ENCODE results near the gene POPDC3. TPM values are rescaled to one million over a fixed set of nuclear protein-coding genes. Genes with fewer than 3 reads are reported as not detected.

POPDC3 gene
- total RNA-seq, 1 experiment from 2014 or later = 29.2 TPM

GRCh38 chr6:105212587-105212986, 32.8 kb upstream of the POPDC3 start:
- Histone ChIP-seq H3K4me3 (ENCODE audit: low read depth in 2 of 2, low read length in 2 of 2) (no peak overlapping the region), H3K9me3 (ENCODE audit: control insufficient read depth, insufficient read depth, low read depth, low read length) (no peaks in the 10 kb centered on the region), H3K27ac (ENCODE audit: low read length) (no peak overlapping the region), H3K27me3 (ENCODE audit: control insufficient read depth, insufficient read depth, low read length) (peaks cover 2% of the 10 kb centered on the region; the same call in 1 of the 2 replicates), H3K4me1 (ENCODE audit: control insufficient read depth, insufficient read depth, low read length) (no peaks in the 10 kb centered on the region), H3K36me3 (ENCODE audit: control insufficient read depth, insufficient read depth, low read length) (no peaks in the 10 kb centered on the region; the same call in 1 of the 2 replicates)
- no peak for ATAC-seq
- in situ Hi-C loops (cut with HindIII; ENCODE audit: low pct_unique_long_range_greater_than_20kb, low sequenced_read_pairs) = no loop called here
- TF ChIP-seq, protein P1, sequence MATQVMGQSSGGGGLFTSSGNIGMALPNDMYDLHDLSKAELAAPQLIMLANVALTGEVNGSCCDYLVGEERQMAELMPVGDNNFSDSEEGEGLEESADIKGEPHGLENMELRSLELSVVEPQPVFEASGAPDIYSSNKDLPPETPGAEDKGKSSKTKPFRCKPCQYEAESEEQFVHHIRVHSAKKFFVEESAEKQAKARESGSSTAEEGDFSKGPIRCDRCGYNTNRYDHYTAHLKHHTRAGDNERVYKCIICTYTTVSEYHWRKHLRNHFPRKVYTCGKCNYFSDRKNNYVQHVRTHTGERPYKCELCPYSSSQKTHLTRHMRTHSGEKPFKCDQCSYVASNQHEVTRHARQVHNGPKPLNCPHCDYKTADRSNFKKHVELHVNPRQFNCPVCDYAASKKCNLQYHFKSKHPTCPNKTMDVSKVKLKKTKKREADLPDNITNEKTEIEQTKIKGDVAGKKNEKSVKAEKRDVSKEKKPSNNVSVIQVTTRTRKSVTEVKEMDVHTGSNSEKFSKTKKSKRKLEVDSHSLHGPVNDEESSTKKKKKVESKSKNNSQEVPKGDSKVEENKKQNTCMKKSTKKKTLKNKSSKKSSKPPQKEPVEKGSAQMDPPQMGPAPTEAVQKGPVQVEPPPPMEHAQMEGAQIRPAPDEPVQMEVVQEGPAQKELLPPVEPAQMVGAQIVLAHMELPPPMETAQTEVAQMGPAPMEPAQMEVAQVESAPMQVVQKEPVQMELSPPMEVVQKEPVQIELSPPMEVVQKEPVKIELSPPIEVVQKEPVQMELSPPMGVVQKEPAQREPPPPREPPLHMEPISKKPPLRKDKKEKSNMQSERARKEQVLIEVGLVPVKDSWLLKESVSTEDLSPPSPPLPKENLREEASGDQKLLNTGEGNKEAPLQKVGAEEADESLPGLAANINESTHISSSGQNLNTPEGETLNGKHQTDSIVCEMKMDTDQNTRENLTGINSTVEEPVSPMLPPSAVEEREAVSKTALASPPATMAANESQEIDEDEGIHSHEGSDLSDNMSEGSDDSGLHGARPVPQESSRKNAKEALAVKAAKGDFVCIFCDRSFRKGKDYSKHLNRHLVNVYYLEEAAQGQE (IDR thresholded peaks at IDR 0.05; ENCODE audit: insufficient read depth in 1 of 2, low read depth in 2 of 2, low read length in 1 of 2) = no peak
- TF ChIP-seq SIN3A (IDR thresholded peaks at IDR 0.05; ENCODE audit: borderline replicate concordance, insufficient read depth, low read depth, low read length) (no peak), TCF7L2 (IDR thresholded peaks at IDR 0.05; ENCODE audit: low read depth, low read length) (no peak)
- no peak for DNase-seq (ENCODE audit: low read depth, low spot score)
- intact Hi-C loops (cut with micrococcal nuclease; ENCODE audit: unreplicated experiment) = no loop called here
- ChIA-PET CTCF (no interaction called here), POLR2A (no interaction called here)
- no TSS peak for BruUV-seq (replicated peaks)

DNA sequence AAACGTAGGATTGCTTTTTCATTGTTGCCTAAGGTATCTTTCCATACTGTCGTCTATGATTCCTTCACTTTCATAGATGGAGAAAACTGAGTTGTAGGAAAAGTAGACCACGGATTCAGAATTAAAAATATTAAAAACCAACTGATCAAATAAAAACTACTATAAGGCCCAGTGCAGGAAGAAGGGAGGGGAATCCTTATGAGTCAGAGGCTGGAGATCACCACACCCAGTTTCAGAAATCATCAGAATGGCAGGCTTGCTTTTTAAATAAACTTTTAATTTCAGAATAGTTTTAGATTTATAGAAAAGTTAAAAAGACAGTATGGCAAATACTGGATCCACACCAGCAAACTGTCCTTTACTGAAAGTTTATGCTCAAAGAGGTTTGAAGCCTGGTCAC, 32.0 kb upstream of the POPDC3 start:
- no peak for TF ChIP-seq TCF7L2 (IDR thresholded peaks at IDR 0.05; ENCODE audit: low read depth, low read length)
- no peak for TF ChIP-seq SIN3A (IDR thresholded peaks at IDR 0.05; ENCODE audit: borderline replicate concordance, insufficient read depth, low read depth, low read length)
- TF ChIP-seq, protein P1 (IDR thresholded peaks at IDR 0.05; ENCODE audit: insufficient read depth in 1 of 2, low read depth in 2 of 2, low read length in 1 of 2) = no peak
- TF ChIP-seq POLR2AphosphoS5 (IDR thresholded peaks at IDR 0.05; ENCODE audit: low read depth, low read length) = no peak
- TF ChIP-seq CTCF (IDR thresholded peaks at IDR 0.05) = no peak
- no peak for ATAC-seq
- ChIA-PET CTCF (no interaction called here), POLR2A (no interaction called here)
- in situ Hi-C loops (cut with HindIII; ENCODE audit: low pct_unique_long_range_greater_than_20kb, low sequenced_read_pairs) = no loop called here
- no TSS peak for BruUV-seq (replicated peaks)
- no peak for DNase-seq (ENCODE audit: low read depth, low spot score)
- Histone ChIP-seq H3K9me3 (ENCODE audit: control insufficient read depth, insufficient read depth, low read depth, low read length) (no peaks in the 10 kb centered on the region), H3K27me3 (ENCODE audit: control insufficient read depth, insufficient read depth, low read length) (peaks cover 2% of the 10 kb centered on the region; the same call in 1 of the 2 replicates), H3K27ac (ENCODE audit: low read length) (no peak overlapping the region), H3K4me3 (ENCODE audit: low read depth in 2 of 2, low read length in 2 of 2) (no peak overlapping the region), H3K36me3 (ENCODE audit: control insufficient read depth, insufficient read depth, low read length) (no peaks in the 10 kb centered on the region; the same call in 1 of the 2 replicates), H3K4me1 (ENCODE audit: control insufficient read depth, insufficient read depth, low read length) (no peaks in the 10 kb centered on the region)
- intact Hi-C loops (cut with micrococcal nuclease; ENCODE audit: unreplicated experiment) = no loop called here

All from Panc1 (cell line).